GM12878 (cell line): ENCODE measurements around the gene UBXN7. TPM values are rescaled to one million over a fixed set of nuclear protein-coding genes. Genes with fewer than 3 reads are reported as not detected.

ENCODE experiments used
- ATAC-seq: fragments of 200-7000 bp; cut with Tn5 transposase; 3 replicates; pipeline ENCODE4 v1.9.1; 2020; ENCODE audit warnings: mild to moderate bottlenecking, moderate library complexity
- Bru-seq: library from RNA; stranded (reverse); fragments of 400-500 nt; gene quantifications from one replicate; lab custom pipeline; 2021; lab: Mats Ljungman, UMichigan
- BruChase-seq, 2 experiments: library from RNA; stranded (reverse); fragments of 400-500 nt; gene quantifications; one replicate each; lab custom pipeline; 2021; lab: Mats Ljungman, UMichigan
- BruUV-seq: library from RNA; stranded (reverse); fragments of 400-500 nt; replicated peaks from 2 replicates; lab custom pipeline; 2021; lab: Mats Ljungman, UMichigan
- CTCF ChIA-PET: fragments of 300-600 bp; sonication (Branson Sonifier 250); formaldehyde crosslinking; extraction: SDS; loops from one replicate; lab custom pipeline; 2021; ENCODE audit warnings: inconsistent platforms; lab: Yijun Ruan, JAX
- POLR2A ChIA-PET: fragments of 350-600 bp; formaldehyde crosslinking; extraction: SDS; loops from one replicate; lab custom pipeline; 2021; ENCODE audit warnings: inconsistent platforms; lab: Charles Lee
- RAD21 ChIA-PET: fragments of 300-600 bp; sonication (Branson Sonifier 250); formaldehyde crosslinking; loops from one replicate; lab custom pipeline; 2023; ENCODE audit warnings: antibody characterized with exemption; ENCODE audit not compliant: unreplicated experiment; lab: Charles Lee
- SMC1A ChIA-PET: fragments of 300-600 bp; sonication (Branson Sonifier 250); formaldehyde crosslinking; loops from one replicate; lab custom pipeline; 2023; ENCODE audit not compliant: unreplicated experiment, uncharacterized antibody; lab: Charles Lee
- DNase-seq: peaks from one replicate; pipeline ENCODE4 v3.0.0-alpha.2; 2011; ENCODE audit warnings: low read depth, low spot score
- FAIRE-seq: peaks from 3 replicates; lab custom pipeline; 2011; peaks lifted over from hg19 to GRCh38; lab: Jason Lieb, UNC
- H2AFZ ChIP-seq: 2 replicates; pipeline ENCODE4 v1.6.0; 2011; ENCODE audit warnings: low read depth, low read length, control low read depth; ENCODE audit not compliant: control insufficient read depth
- H3K27ac ChIP-seq: 2 replicates; pipeline ENCODE4 v1.5.1; 2011; ENCODE audit warnings: control low read depth; ENCODE audit not compliant: control insufficient read depth, insufficient read depth
- H3K27me3 ChIP-seq, 2 experiments: replicated peaks in 1 of 2; 2 replicates each; pipeline versions ENCODE4 v1.6.0 to v1.6.1; 2011; ENCODE audit warnings: low read length in 1 of 2; ENCODE audit not compliant: control insufficient read depth in 2 of 2, insufficient read depth in 2 of 2
- H3K36me3 ChIP-seq, 2 experiments: 2 replicates each; pipeline ENCODE4 v1.5.1; 2011; ENCODE audit warnings: low read length in 1 of 2; ENCODE audit not compliant: control insufficient read depth in 2 of 2, insufficient read depth in 2 of 2
- H3K4me1 ChIP-seq: 2 replicates; pipeline ENCODE4 v1.6.1; 2011; ENCODE audit warnings: mild to moderate bottlenecking, low read length, moderate library complexity, mixed read lengths; ENCODE audit not compliant: control insufficient read depth, insufficient read depth
- H3K4me2 ChIP-seq: 2 replicates; pipeline ENCODE4 v1.6.0; 2011; ENCODE audit warnings: control low read depth; ENCODE audit not compliant: control insufficient read depth, insufficient read depth
- H3K4me3 ChIP-seq: fragments of 200-600 bp; sonication (generic); 2 replicates; pipeline ENCODE4 v1.5.1; 2016
- H3K79me2 ChIP-seq: 2 replicates; pipeline ENCODE4 v1.6.0; 2011; ENCODE audit warnings: low read length; ENCODE audit not compliant: control insufficient read depth, insufficient read depth
- H3K9ac ChIP-seq: 2 replicates; pipeline ENCODE4 v1.8.0; 2011; ENCODE audit warnings: low read length, control low read depth, mixed read lengths; ENCODE audit not compliant: control insufficient read depth, insufficient read depth
- H3K9me3 ChIP-seq: replicated peaks from 3 replicates; pipeline ENCODE4 v1.5.1; 2011; ENCODE audit warnings: mild to moderate bottlenecking, low read length; ENCODE audit not compliant: control insufficient read depth, insufficient read depth
- H4K20me1 ChIP-seq: 2 replicates; pipeline ENCODE4 v1.6.0; 2011; ENCODE audit not compliant: control insufficient read depth, insufficient read depth
- HDGF ChIP-seq: fragments of 450-650 bp; IDR thresholded peaks from 2 replicates; pipeline ENCODE4 v1.6.1; 2016; ENCODE audit warnings: antibody characterized with exemption
- MEF2A ChIP-seq: IDR thresholded peaks from 2 replicates; pipeline ENCODE4 v1.6.1; 2011; ENCODE audit warnings: low read depth, mild to moderate bottlenecking, low read length, moderate library complexity; ENCODE audit not compliant: insufficient read depth
- NR2C1 ChIP-seq: fragments of 450-650 bp; IDR thresholded peaks from 2 replicates; pipeline ENCODE4 v1.6.1; 2017; ENCODE audit warnings: antibody characterized with exemption, mild to moderate bottlenecking, moderate library complexity
- NR2F1 ChIP-seq: fragments of 450-650 bp; conservative IDR thresholded peaks from 2 replicates; pipeline ENCODE4 v1.6.1; 2017; ENCODE audit warnings: mild to moderate bottlenecking
- SMC3 ChIP-seq: IDR thresholded peaks from 2 replicates; pipeline ENCODE4 v1.6.1; 2011; ENCODE audit warnings: low read length, improper control_type of control experiment, borderline replicate concordance
- WGBS: methylation state at CpG from one replicate; pipeline ENCODE4 v1.1.6; 2016; ENCODE audit warnings: low lambda C conversion rate; ENCODE audit not compliant: insufficient replicate concordance, insufficient coverage; ENCODE audit errors: missing lambda C conversion rate; 5-methylcytosine and 5-hydroxymethylcytosine counted together
- in situ Hi-C: fragments of 300-500 bp; cut with MboI; formaldehyde crosslinking; loops from 9 replicates; pipeline ENCODE4 v1.14.3; 2018; ENCODE audit warnings: mixed read lengths
- intact Hi-C: fragments of 100-400 bp; cut with micrococcal nuclease; formaldehyde crosslinking; loops from one replicate; pipeline ENCODE4 v1.14.2; 2022; ENCODE audit not compliant: unreplicated experiment
- long read RNA-seq, 2 experiments: library from polyadenylated mRNA; unstranded; transcript quantifications; one replicate each; pipeline ENCODE4 v2.0.0, GENCODE V29; 2019 to 2020
- polyA minus RNA-seq, 3 experiments: library from RNA; depleted of rRNA, polyadenylated mRNA; stranded (reverse); fragments of >200 nt; gene quantifications; 2 replicates each; pipeline ENCODE4 v1.2.3, GENCODE V29; 2011
- polyA plus RNA-seq, 11 experiments: library from polyadenylated mRNA; depleted of rRNA in 4 of 11; unstranded in 6 of 11; stranded (reverse) in 5 of 11; fragments of >200 nt; fragmentation: Nextera tagmentation in 4 of 11; fragmentation: Illumina TruSeq in 1 of 11; extraction: Ambion mirVana in 4 of 11; extraction: Trizol in 1 of 11; gene quantifications; 1 replicate in 1 of 11; 2 replicates in 10 of 11; pipeline versions ENCODE4 v1.2.1 to v1.2.3, GENCODE V29; 2011 to 2016; ENCODE audit warnings: inconsistent platforms in 2 of 11, missing spikeins in 2 of 11, low read depth in 1 of 11
- total RNA-seq, 4 experiments: library from RNA; depleted of rRNA in 3 of 4; stranded (reverse); fragments of >200 nt in 3 of 4; fragmentation: Illumina TruSeq in 1 of 4; extraction: Trizol in 1 of 4; gene quantifications; 2 replicates each; pipeline versions ENCODE4 v1.2.1 to v1.2.3, GENCODE V29; 2013 to 2021
- TF ChIP-seq, protein P1 (sequence below): fragments of 450-650 bp; IDR thresholded peaks from 2 replicates; pipeline ENCODE4 v1.6.1; 2016; ENCODE audit warnings: mild to moderate bottlenecking
- TF ChIP-seq, protein P2 (sequence below), 3 experiments: IDR thresholded peaks in 2 of 3; conservative IDR thresholded peaks in 1 of 3; 2 replicates each; pipeline ENCODE4 v1.5.1; 2011; ENCODE audit warnings: low read depth in 3 of 3, low read length in 3 of 3, mild to moderate bottlenecking in 3 of 3, control low read depth in 2 of 3, moderate library complexity in 2 of 3, inconsistent platforms in 1 of 3, mixed read lengths in 1 of 3; ENCODE audit not compliant: control insufficient read depth in 2 of 3, insufficient read depth in 1 of 3; ENCODE audit errors: extremely low read depth in 1 of 3
- TF ChIP-seq, protein P3 (sequence below): IDR thresholded peaks from 2 replicates; pipeline ENCODE4 v1.6.1; 2012; ENCODE audit warnings: mild to moderate bottlenecking, low read depth, low read length

Gene UBXN7, protein sequence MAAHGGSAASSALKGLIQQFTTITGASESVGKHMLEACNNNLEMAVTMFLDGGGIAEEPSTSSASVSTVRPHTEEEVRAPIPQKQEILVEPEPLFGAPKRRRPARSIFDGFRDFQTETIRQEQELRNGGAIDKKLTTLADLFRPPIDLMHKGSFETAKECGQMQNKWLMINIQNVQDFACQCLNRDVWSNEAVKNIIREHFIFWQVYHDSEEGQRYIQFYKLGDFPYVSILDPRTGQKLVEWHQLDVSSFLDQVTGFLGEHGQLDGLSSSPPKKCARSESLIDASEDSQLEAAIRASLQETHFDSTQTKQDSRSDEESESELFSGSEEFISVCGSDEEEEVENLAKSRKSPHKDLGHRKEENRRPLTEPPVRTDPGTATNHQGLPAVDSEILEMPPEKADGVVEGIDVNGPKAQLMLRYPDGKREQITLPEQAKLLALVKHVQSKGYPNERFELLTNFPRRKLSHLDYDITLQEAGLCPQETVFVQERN
- total RNA-seq (2013; cell fraction: nucleolus; rRNA removed) = 105 and 108 TPM in 2 replicates
- total RNA-seq (2014; rRNA removed) = 16.1 and 17.6 TPM in 2 replicates
- 21.3 and 21.6 TPM in 2 replicates for total RNA-seq (2014; rRNA removed; fragmentation: Illumina TruSeq; extraction: Trizol)
- total RNA-seq (2021) = 60.8 and 68.3 TPM in 2 replicates
- 11.2 TPM for polyA plus RNA-seq (2011; ENCODE audit: low read depth)
- 30.6 and 52.4 TPM in 2 replicates for polyA plus RNA-seq (2011; rRNA removed)
- 15.2 and 22.8 TPM in 2 replicates for polyA plus RNA-seq (2011; cell fraction: cytosol; rRNA removed)
- 18.1 and 18.5 TPM in 2 replicates for polyA plus RNA-seq (2011; cell fraction: nucleus; rRNA removed)
- polyA plus RNA-seq (2012) = 25.6 and 36.3 TPM in 2 replicates
- polyA plus RNA-seq (2014; fragmentation: Illumina TruSeq; extraction: Trizol) = 28.1 and 33.8 TPM in 2 replicates
- 1 to 10 TPM; 4.8 TPM for polyA plus RNA-seq (2014; fragmentation: Nextera tagmentation; extraction: Ambion mirVana)
- polyA plus RNA-seq (2014; rRNA removed) = 17.9 and 21.7 TPM in 2 replicates
- 10 to 100 TPM; 62.2 to 78.4 TPM for polyA plus RNA-seq (2016; fragmentation: Nextera tagmentation; extraction: Ambion mirVana)
- polyA minus RNA-seq (2011; rRNA and poly(A)+ RNA removed) = 43.8 and 47.2 TPM in 2 replicates
- 15.8 and 16.2 TPM in 2 replicates for polyA minus RNA-seq (2011; cell fraction: cytosol; rRNA and poly(A)+ RNA removed)
- 13.7 and 19.9 TPM in 2 replicates for polyA minus RNA-seq (2011; cell fraction: nucleus; rRNA and poly(A)+ RNA removed)
- Bru-seq, nascent RNA = percentile 90 among the genes with signal in this experiment
- percentile 93 among the genes with signal in this experiment for BruChase-seq, experiment 1, labeled RNA remaining after a 6-hour chase
- BruChase-seq, experiment 2, labeled RNA remaining after a 2-hour chase = percentile 94 among the genes with signal in this experiment
- long read RNA-seq, experiment 1, full-length matches to known transcripts = 2 of 3 reads
- long read RNA-seq, experiment 1, partial matches to known transcripts = 0 of 3 reads
- long read RNA-seq, experiment 1, other reads (novel, unspliced or antisense) = 1 of 3 reads
- long read RNA-seq, experiment 2, full-length matches to known transcripts = 3 of 9 reads
- long read RNA-seq, experiment 2, partial matches to known transcripts = 2 of 9 reads
- long read RNA-seq, experiment 2, other reads (novel, unspliced or antisense) = 4 of 9 reads

DNA sequence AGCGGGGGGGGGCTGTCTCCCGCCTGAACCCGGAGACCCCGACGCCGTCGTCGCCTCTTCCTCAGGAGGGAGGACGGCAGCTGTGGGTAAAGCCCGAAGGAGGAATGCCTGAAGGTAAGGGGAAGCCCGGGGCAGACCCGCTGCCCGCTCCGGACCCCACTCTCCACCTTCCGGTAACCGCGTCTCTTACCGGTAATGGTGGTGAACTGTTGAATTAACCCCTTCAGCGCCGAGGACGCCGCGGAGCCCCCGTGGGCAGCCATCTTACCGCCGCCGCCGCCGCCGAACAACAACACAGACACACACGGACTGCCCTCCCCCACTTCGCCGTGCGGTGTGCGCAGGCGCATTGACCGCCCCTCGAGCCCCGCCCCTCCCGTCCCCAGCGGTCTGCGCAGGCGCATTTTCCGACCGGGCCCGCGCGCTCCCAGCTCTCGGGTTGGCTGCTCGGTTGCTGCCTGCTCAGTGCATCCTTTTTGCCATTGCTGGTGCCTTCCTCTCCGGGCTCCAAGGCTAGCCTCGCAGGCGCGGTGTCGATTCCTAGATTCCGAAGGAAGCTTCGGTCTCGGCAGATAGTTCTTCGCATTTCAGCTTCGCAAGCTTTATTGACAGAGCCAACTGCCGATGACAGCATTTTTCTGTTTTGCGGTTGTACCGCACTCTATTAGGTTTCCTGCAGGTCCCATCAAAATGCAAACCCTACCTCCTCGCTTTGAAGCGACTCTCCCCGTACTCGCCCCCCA, at the start of gene UBXN7:
Gene UBXN7, minus strand, starts transcription at position 291 of the 743 bp plus-strand sequence. Its CDS starts 28 bp downstream, at position 263.
- Histone ChIP-seq H3K36me3 (no peaks in the 10 kb centered on the region; a peak in 1 of 4 replicates), H4K20me1 (no peaks in the 10 kb centered on the region), H3K9me3 (no peaks in the 10 kb centered on the region), H2AFZ (peak within 1 kb of the TSS; percentile 87), H3K27me3 (no peaks in the 10 kb centered on the region), H3K79me2 (peaks cover 46% of the 10 kb centered on the region), H3K27ac (peak within 1 kb of the TSS; percentile 86), H3K4me3 (peak within 1 kb of the TSS; percentile 89), H3K4me2 (peak within 1 kb of the TSS; percentile 70), H3K4me1 (peaks cover 6% of the 10 kb centered on the region; the same call in 1 of the 2 replicates), H3K9ac (peak within 1 kb of the TSS; percentile 87)
- in situ Hi-C loops = loop anchor here (25.0 kb wide), 1 partner anchor 1295 kb away; no protein-coding TSS in a partner anchor
- RAD21 ChIA-PET = interaction anchor here (0.5 to 1.4 kb wide), 5 partner anchors 9 to 53 kb away, joined by 3 to 20 read pairs (median 3); no protein-coding TSS in a partner anchor
- POLR2A ChIA-PET = interaction anchor here (0.6 to 1.5 kb wide), 9 partner anchors 9 to 900 kb away, joined by 3 to 9 read pairs (median 6); partner anchors contain the start of genes DYNLT2B and RNF168
- CTCF ChIA-PET = interaction anchor here (0.8 kb wide), 1 partner anchor 33 kb away, joined by 3 read pairs; no protein-coding TSS in a partner anchor
- BruUV-seq = no TSS peak
- WGBS = under 1% methylated on average over 56 of the region's 67 CpGs
- ATAC-seq (peak; percentile 92), FAIRE-seq (peak; percentile 89), DNase-seq (peak; percentile 85)
- SMC1A ChIA-PET = interaction anchor here (0.7 to 2.2 kb wide), 6 partner anchors 8 to 1314 kb away, joined by 3 to 6 read pairs (median 3); no protein-coding TSS in a partner anchor
- intact Hi-C loops = no loop called here
- TF ChIP-seq, protein P1, sequence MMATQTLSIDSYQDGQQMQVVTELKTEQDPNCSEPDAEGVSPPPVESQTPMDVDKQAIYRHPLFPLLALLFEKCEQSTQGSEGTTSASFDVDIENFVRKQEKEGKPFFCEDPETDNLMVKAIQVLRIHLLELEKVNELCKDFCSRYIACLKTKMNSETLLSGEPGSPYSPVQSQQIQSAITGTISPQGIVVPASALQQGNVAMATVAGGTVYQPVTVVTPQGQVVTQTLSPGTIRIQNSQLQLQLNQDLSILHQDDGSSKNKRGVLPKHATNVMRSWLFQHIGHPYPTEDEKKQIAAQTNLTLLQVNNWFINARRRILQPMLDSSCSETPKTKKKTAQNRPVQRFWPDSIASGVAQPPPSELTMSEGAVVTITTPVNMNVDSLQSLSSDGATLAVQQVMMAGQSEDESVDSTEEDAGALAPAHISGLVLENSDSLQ = no peak
- TF ChIP-seq NR2F1 (no peak), MEF2A (no peak), HDGF (0 out of 2 replicates have a peak, but pooled peaks have one; percentile 54), SMC3 (peak; percentile 18; the same call in 1 of the 2 replicates), NR2C1 (no peak)
- TF ChIP-seq, protein P2, sequence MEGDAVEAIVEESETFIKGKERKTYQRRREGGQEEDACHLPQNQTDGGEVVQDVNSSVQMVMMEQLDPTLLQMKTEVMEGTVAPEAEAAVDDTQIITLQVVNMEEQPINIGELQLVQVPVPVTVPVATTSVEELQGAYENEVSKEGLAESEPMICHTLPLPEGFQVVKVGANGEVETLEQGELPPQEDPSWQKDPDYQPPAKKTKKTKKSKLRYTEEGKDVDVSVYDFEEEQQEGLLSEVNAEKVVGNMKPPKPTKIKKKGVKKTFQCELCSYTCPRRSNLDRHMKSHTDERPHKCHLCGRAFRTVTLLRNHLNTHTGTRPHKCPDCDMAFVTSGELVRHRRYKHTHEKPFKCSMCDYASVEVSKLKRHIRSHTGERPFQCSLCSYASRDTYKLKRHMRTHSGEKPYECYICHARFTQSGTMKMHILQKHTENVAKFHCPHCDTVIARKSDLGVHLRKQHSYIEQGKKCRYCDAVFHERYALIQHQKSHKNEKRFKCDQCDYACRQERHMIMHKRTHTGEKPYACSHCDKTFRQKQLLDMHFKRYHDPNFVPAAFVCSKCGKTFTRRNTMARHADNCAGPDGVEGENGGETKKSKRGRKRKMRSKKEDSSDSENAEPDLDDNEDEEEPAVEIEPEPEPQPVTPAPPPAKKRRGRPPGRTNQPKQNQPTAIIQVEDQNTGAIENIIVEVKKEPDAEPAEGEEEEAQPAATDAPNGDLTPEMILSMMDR (IDR thresholded peaks at IDR 0.05 in 2 of 3, conservative IDR thresholded peaks at IDR 0.05 in 1 of 3; ENCODE audit: control insufficient read depth in 2 of 3, extremely low read depth in 1 of 3, insufficient read depth in 1 of 3, low read depth in 3 of 3, low read length in 3 of 3) = no peak
- TF ChIP-seq, protein P3, sequence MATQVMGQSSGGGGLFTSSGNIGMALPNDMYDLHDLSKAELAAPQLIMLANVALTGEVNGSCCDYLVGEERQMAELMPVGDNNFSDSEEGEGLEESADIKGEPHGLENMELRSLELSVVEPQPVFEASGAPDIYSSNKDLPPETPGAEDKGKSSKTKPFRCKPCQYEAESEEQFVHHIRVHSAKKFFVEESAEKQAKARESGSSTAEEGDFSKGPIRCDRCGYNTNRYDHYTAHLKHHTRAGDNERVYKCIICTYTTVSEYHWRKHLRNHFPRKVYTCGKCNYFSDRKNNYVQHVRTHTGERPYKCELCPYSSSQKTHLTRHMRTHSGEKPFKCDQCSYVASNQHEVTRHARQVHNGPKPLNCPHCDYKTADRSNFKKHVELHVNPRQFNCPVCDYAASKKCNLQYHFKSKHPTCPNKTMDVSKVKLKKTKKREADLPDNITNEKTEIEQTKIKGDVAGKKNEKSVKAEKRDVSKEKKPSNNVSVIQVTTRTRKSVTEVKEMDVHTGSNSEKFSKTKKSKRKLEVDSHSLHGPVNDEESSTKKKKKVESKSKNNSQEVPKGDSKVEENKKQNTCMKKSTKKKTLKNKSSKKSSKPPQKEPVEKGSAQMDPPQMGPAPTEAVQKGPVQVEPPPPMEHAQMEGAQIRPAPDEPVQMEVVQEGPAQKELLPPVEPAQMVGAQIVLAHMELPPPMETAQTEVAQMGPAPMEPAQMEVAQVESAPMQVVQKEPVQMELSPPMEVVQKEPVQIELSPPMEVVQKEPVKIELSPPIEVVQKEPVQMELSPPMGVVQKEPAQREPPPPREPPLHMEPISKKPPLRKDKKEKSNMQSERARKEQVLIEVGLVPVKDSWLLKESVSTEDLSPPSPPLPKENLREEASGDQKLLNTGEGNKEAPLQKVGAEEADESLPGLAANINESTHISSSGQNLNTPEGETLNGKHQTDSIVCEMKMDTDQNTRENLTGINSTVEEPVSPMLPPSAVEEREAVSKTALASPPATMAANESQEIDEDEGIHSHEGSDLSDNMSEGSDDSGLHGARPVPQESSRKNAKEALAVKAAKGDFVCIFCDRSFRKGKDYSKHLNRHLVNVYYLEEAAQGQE = 0 out of 2 replicates have a peak, but pooled peaks have one; percentile 25
